GM18867 (cell line): Measurements from ENCODE around the gene KRTDAP.

ENCODE experiments used
- ATAC-seq: cut with Tn5 transposase; IDR thresholded peaks from one replicate; pipeline ENCODE4 v1.9.1; 2021; ENCODE audit warnings: mild to moderate bottlenecking, moderate library complexity; ENCODE audit not compliant: unreplicated experiment

The KRTDAP gene, protein sequence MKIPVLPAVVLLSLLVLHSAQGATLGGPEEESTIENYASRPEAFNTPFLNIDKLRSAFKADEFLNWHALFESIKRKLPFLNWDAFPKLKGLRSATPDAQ

DNA sequence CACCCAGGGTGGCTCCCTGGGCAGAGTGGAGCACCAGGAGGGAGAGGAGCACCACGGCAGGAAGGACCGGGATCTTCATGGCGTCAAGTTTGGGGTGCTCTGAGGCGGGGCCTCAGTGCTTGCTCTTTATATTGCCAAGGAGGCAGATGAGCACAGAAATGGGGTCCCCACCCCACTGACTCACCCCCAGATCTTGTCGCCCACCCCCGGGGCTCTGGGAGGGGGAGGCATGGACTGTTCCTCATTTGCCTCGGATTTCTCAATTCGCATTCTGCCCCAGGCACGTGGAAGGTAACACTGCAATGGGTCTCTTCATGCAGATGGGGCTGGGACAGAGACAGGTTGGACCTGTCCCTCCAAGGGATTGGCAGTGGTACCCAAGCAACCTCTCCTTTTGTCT, at the start of gene KRTDAP:
Gene KRTDAP (minus strand): TSS at position 101 of the 400 bp plus-strand sequence. CDS start 22 bp downstream, at position 79.
- no peak for ATAC-seq

DNA sequence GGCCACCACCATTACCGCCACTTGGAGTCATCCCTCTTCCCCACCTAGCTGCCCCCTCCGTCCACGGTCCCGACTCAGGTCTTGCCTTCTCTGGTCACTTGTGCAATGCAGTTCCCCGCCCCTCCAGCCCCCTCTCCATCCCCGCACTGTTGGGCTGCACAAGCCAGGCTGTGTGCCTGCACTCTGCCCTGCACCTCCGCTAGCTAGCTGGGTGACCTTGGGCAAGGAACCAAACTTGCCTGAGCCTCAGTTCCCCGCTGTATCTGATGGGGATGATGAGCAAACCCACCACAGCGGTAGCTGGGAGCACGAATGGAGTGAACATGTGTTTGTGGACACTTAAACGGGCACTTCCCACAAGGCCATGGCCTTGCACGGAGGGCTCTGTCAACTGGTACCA, 49.6 kb upstream of the KRTDAP start:
- ATAC-seq = no peak

DNA sequence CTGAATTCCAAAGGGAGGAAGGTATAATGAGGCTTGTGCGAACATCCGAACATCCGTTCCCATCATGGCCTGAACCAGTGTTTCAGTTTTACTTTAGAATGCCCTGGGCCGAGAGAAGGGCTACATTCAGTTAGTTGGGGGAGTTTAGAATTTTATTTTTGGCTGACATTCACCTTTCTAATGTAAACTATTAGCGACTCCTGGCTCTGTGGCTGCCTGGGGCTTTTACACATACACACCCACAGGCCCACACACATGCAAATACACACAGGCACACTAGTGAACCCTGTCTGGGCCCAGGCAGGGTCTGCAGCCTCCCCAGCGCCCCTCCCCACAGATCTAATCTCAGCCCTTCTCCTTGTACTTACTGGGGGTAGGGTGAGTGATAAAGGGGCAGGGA, 49.0 kb upstream of the KRTDAP start:
- ATAC-seq = no peak

DNA sequence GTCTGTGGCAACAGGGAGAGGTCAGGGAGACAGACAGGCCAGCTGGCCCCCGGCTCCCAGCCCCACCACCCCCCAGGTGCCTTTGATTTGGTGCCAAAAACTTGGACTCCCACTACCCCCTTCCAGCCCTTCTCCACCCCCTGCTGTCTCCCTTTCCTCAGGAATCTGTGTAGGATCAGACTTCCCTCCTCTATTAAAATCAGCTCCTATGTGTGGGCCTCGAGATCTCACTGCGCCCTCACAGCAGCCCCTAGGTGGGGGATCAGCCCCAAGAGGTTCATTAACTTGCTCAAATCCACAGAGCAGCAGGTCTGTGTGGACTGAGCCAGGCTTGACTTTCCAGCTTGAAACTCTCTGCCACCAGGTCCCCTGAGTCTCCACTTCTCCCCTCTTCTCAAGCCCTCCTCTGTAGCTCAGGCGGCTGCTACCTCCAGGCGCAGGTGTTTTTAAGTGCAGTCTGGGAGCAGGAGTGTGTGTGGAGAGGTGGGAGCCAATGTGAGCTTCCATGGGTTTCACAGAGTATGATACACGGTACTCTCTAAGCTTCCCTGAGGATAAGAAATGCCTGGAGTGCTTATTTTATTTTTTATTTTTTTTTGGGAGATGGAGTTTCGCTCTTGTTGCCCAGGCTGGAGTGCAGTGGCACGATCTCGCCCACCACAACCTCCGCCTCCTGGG, 44.7 kb upstream of the KRTDAP start:
- no peak for ATAC-seq

DNA sequence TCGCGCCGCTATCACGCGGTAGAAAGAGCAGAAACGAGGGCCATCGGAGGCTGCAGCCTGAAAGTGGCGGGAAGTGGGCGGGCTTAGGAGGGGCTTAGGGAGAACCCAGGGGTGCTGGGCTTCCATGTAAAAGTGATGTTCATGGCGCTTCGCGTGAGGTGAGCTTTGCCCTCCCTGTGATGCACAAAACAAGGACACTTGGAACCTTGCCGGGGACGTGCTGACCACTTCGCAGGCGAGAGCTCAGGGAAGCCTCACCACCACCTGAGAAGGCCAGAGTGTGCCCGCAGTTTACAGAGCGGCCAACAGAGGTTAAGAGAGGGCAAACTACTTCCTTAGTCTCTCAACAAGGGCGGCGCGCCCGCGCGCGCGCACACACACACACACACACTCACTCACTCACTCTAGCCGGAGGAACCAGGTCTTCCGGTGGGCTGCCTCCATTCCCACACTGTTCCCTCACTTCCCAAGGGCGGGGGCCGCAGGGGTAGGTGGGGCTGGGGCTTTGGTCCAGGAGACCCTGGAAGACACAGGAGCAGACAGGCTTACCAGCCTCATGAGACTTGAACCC, 43.6 kb upstream of the KRTDAP start:
- ATAC-seq = no peak

DNA sequence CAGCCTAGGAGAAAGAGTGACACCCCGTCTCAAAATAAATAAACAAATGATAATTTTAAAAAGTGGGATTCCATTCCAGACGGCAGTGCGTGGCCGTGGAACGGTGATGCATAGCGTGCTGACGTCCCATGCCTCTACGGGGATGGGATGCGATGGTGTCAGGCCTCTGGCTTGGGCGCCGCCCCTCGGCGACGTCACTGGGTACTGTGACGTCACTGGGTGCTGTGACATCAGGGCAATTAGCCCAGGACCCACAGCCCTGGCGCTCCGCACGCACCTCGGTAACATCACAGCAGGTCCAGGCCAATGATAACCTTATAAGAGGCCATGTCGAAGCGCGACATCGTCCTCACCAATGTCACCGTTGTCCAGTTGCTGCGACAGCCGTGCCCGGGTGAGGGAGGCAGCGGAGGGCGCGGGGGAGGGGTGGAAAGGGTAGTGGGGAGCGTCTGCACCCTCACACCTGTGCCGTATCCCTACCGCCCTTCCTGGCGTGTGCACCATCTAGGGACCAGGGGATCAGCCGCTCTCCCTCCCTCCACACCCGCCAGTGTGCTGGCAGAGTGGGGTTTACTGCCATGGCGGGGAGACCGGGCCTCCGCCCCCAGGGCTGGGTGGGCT, 43.0 kb upstream of the KRTDAP start, which contains the start of gene GAPDHS:
Gene GAPDHS (plus strand): TSS at position 256 of the 621 bp plus-strand sequence. CDS start 72 bp downstream, at position 328.
- no peak for ATAC-seq

DNA sequence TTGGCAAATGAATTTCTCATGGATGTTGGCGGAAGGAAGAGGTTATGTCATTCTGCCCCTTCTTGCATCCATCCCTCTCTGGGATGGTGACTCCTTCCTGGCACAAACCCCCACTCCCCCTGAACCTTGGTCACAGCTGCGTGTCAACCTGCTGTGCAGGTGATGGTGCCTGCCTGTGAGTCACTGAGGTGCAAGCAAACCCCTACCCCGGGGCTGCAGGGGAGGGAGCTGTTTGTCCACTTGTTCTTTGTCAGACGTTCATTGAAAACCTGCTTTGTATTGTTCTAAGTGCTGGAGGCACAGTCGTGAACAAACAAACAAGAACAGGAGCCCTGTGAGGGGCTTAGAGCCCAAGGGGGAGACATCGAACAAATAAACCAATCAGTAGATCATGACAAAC, 41.0 kb upstream of the KRTDAP start:
- no peak for ATAC-seq

DNA sequence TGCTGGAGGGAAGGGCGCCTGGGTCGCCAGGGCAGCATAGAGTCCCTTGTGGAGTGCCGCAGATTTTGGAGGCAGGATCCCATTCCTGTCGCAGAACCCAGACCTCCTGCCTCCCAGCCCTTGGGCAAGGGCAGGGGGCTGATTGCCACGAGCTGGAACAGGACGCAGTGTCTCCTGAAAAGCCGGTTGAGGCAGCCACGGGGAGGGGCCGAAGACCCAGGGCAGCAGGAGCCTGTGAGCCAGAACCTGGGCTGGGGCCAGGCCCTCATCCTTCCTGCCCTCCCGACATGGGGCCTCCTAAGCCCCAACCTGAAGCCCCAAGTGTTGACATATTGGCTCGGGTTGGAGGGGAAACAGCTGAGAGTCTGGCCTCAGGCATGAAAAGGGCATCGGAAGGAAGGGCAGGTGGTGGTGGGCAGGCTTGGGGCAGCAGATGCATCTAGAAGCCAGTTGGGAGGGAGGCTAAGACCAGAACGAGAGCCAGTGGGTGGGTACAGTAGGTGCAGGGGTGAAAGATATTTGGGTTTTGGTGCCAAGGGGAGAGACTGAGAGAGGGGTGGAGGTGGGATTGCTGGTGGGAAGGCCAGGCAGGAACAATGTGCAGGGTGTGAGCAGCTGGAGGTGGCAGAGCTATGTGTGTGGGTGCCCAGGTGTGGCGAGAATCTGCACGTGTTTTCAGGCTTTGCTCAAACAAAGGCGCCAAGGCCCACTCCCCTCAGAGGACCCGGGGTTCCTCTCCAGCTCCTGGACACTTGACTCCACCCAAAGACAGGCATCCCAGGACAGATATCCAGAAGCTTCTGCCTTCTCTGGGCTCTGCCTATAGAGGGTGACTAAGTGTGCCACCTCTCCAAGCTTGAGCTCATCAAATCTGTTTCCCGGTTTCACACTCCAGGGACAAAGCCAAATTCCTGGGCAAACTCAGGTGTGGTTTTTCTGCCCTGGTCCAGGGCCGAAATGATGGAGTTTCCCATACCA, 39.3 kb upstream of the KRTDAP start:
- ATAC-seq = no peak

DNA sequence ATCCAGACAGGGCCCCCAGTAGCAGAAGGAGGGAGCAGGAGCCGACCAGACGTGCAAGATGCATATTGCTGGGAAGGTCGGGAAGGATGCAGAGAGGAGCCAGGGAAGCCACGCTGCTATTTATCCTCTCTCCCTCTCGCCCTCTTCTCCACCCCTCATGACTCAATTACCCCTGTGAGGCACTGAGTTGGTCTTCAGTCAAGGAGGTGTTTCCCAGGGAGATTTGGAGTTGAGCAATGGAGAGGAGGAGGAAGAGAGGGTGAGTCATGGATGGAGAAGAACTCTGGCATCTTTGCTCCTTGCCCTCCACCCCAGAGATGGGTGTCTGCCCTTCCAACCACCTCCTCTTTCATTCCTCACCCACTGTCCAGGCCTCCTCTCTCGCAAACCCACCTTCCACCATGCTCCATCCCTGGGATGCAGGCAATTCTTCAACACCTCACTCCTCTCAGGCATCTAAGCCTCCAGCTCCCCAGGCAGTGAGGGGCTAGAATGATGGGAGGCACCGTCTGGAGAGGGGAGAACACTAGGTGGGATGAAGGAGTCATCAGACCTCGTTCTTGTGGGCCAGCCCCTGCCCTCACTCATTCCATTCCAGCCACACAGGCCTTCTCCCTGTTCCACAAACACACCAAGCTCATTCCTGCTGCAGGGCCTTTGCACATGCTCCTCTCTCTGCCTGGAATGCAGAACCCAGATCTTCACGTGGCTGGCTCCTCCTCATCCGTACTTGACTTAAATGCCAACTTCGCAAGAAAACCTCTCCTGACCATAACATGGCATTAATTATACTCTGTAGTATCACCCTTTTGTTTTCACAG, 38.2 kb upstream of the KRTDAP start, which contains the start of gene SBSN:
Gene SBSN (minus strand): TSS at position 94 of the 821 bp plus-strand sequence. CDS start 30 bp downstream, at position 64.
- ATAC-seq = no peak

DNA sequence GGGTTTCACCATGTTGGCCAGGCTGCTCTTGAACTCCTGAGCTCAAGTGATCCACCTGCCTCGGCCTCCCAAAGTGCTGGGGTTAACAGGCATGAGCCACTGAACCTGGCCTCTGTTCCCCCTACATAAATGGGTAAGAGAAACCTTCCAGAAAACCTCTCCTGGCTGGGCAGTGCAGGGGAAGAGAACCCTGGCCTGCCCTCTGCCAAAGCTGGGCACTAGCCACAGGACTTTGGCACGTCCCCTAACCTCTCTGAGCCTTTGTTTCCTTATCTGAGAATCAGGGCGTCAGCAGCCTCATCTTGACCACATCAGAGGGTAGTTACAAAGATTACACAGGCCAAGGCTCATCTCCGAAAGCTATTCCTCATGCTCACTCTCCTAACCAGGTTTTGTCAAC, 35.6 kb upstream of the KRTDAP start:
- no peak for ATAC-seq

DNA sequence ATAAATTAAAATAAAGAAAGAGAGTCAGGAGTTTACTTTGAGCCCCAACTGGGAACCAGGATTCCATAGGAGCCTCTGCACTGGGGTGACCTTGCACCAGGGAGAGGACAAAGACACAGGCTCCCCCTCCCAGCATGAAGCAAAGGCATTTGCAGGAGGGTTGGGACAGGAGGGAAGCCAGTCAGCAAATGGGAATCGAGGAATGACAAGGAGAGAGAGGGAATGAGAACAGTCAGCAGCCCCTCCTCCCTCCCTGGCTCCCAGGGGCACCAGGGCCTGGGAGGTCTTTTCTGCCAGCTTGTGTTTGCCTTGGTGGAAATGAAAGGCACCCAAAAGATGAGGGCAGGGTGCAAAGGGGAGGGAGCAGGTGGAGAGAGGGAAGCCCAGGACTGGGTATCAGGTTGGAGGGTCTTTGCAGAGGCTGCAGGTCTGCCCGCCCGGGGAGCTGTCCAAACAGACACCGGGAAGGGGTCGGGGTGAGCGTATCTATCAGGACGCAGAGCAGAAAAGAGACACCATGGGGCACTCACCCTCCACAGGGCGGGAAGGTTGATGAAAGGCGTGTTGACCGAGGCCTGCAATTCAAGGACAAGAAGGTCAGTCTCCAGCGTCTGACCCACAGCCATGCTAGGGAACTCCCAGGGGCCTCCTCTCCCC, 34.0 kb upstream of the KRTDAP start:
- no peak for ATAC-seq

DNA sequence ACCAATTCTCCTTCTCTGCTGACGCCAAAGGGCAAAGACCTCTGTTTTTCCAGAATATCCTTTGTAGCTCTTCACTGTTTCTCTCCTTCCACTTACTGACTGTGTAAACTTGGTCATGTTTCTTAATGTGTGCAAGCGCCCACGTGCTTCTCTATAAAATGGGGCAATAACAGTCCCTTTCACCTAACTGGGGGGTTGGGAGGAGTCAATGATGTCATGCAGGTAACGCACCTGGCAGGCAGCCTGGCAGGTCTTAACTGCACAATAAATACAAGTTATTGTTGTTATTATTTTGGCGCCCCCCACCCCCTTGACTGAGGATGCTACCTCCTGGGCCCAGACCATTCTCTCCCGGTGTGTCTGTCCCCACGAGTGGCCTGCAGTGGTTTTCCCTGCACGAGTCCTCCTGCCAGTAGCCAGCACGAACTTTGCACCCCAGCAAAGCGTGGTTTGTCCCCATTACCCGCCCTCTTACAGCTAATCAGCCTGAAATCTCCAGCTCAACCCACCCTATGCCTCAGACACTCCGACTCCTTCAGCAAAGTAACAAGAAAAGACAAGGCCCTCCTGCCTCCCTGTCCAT, 32.6 kb upstream of the KRTDAP start:
- ATAC-seq = no peak

DNA sequence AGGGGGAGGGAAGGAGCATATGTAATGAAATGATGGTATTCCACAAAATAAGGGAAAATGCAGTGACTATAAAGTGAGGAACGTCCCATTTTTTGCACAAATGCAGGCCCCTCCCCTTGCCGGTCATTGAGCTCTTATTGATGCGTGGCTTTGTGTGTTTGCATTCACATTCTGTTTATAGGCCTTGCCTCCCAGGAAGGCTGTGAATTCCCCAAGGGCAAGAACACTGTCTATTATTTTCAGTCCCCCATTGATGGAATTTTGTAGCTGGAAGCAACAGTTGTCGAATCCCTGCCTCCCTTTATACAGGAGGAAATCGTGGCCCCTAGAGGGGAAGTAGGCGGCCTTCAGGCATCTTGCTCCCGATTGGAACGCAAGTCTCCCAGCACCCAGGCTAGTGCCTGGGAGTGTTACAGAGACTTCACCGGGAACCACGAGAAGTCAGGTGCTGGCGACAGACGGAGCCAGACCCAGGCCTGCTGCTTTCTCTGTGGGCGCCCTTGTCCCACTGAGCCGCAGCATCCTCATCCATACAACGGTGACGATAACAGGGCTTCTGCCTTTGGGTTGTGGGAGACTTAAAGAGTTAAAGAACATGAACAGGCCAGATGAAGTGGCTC, 31.0 kb upstream of the KRTDAP start:
- ATAC-seq = no peak

DNA sequence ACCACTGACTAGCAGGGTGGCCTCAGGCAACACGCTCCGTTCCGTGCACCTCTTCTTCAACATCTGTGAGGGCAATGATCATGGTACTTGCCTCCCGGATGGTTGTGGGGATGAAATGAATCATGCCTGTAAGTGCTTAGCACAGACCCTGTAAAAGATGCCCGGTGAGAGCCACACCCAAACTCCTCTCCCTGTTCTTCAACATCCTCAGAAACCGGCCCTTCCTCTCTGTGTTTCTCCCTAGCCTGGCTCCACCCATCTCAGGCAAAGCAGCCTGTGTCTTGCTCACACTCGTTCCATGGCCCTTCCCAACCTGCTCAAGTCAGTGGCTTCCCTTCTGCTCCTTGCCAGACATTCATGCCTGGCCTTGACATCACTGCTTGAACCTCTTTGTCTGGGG, 29.0 kb upstream of the KRTDAP start:
- no peak for ATAC-seq

DNA sequence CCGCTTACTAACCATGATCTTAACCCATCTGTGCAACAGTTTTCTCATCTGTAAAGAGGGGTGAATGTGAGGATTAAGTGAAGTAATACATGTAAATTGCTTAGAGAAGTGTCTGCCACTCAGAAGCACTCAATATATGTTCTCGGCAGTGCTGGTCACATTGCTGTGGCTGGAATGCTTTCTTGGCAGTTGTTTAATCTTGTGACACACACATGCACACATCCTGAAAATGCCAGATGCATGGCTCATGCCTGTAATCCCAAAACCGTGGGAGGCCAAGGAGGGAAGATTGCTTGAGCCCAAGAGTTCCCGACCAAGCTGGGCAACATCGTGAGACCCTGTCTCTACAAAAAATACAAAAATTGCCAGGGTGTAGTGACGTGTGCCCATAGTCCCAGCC, 28.0 kb upstream of the KRTDAP start:
- no peak for ATAC-seq

DNA sequence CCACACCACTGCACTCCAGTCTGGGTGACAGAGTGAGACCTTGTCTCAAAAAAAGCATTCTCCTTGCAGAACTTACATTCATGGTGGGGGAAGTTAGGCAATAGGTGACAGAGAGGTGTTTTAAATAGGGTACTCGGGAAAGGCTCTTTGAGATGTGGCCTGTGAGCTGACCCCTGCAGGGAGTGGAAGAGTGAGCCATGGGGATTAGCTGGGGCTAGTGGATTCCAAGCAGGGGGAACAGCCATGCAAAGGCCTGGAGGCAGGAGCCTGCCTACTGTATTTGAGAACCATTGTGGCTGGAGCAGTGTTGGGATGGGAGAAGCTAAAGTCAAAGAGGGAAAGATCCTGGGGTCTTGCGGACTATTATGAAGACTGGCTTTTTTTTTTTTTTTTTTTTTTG, 27.1 kb upstream of the KRTDAP start:
- ATAC-seq = no peak

DNA sequence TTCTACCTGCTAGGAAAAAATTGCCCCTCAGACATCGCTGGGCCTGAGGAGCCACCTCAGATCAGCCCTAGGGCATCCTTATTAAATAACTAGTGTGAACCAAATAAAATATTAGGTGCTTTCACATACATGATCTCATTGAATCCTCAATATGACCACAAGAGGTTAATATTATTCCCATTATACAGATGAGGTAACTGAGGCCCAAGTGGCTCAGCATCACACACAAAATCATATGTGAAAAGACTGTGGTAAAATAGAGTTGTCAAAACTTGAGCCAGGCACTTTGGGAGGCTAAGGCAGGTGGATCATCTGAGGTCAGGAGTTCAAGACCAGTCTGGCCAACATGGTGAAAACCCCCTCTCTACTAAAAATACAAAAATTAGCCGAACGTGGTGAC, 26.0 kb upstream of the KRTDAP start:
- no peak for ATAC-seq

DNA sequence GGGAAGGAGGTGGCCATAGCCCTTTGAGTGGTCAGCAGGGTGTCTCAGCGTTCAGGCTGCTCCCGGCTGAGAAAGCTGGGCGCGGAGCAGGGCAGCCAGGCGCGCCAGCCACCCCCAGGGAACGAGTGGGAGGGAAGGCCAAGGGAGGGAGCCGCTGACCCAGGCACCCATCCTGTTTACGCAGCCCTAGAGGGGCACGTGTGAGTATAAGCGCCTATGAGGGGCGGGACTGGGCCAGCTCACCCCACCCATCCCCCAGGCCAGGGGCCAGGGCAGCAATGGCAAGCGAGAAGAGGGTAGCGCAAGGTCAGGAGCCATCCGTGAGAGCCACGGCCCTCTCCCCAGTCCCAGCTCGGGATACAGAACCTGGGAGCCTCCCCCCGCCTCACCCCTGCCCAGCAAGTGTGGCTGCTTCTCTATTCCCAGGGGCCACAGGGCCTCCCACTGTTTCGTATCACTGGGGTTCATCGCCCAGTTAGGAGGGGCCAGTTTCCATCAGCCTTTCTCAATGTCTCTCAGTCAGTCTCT, 24.1 kb upstream of the KRTDAP start:
- no peak for ATAC-seq
